HepG2 (cell line): ENCODE results near the gene FMC1. TPM values are rescaled to one million over a fixed set of nuclear protein-coding genes. Genes with fewer than 3 reads are reported as not detected.
A peak's percentile ranks its signal among the peaks of the same experiment; 100 is the strongest.

ENCODE experiments used
- ATAC-seq: fragments of 200-7000 bp; cut with Tn5 transposase; 3 replicates; pipeline ENCODE4 v1.9.1; 2020; ENCODE audit warnings: mild to moderate bottlenecking, moderate library complexity
- BruUV-seq: library from RNA; stranded (reverse); fragments of 400-500 nt; replicated peaks from 2 replicates; lab custom pipeline; 2021; lab: Mats Ljungman, UMichigan
- CTCF ChIA-PET: fragments of 300-600 bp; formaldehyde crosslinking; extraction: SDS; loops from one replicate; lab custom pipeline; 2021; ENCODE audit warnings: low total read pairs, inconsistent platforms, low intra/inter-chr PET ratio; lab: Yijun Ruan, JAX
- POLR2A ChIA-PET: fragments of 350-600 bp; sonication (Branson Sonifier 250); formaldehyde crosslinking; loops from one replicate; lab custom pipeline; 2020; ENCODE audit warnings: antibody characterized with exemption, inconsistent platforms; lab: Yijun Ruan, JAX
- DNase-seq: peaks from one replicate; pipeline ENCODE4 v3.0.0-alpha.2; 2015; ENCODE audit warnings: low spot score
- FAIRE-seq: peaks from 3 replicates; lab custom pipeline; 2011; peaks lifted over from hg19 to GRCh38; lab: Jason Lieb, UNC
- H2AFZ ChIP-seq: one replicate; pipeline ENCODE4 v1.6.1; 2011; ENCODE audit warnings: low read length, inconsistent platforms
- H3K27ac ChIP-seq: fragments of 300-600 bp; 3 replicates; pipeline ENCODE4 v1.8.0; 2011; ENCODE audit warnings: mixed run types, mild to moderate bottlenecking, mixed read lengths, low read length, inconsistent platforms; ENCODE audit not compliant: insufficient read depth; ENCODE audit errors: extremely low read length
- H3K27me3 ChIP-seq, 2 experiments: fragments of 200-600 bp in 1 of 2; 2 replicates in 1 of 2; 3 replicates in 1 of 2; pipeline versions ENCODE4 v1.6.0 to v1.8.0; 2011; ENCODE audit warnings: low read length in 2 of 2, mild to moderate bottlenecking in 2 of 2, moderate library complexity in 2 of 2, inconsistent platforms in 1 of 2; ENCODE audit not compliant: insufficient read depth in 2 of 2, control insufficient read depth in 1 of 2
- H3K36me3 ChIP-seq, 2 experiments: fragments of 200-600 bp in 1 of 2; replicated peaks in 1 of 2; 2 replicates in 1 of 2; 3 replicates in 1 of 2; pipeline versions ENCODE4 v1.5.1 to v1.8.0; 2011; ENCODE audit warnings: low read length in 2 of 2, inconsistent platforms in 1 of 2; ENCODE audit not compliant: insufficient read depth in 2 of 2, control insufficient read depth in 1 of 2
- H3K4me1 ChIP-seq: 2 replicates; pipeline ENCODE4 v1.5.1; 2012; ENCODE audit warnings: low read length, inconsistent platforms; ENCODE audit not compliant: insufficient read depth
- H3K4me2 ChIP-seq: 2 replicates; pipeline ENCODE4 v1.6.0; 2011; ENCODE audit warnings: low read depth, low read length, inconsistent platforms
- H3K4me3 ChIP-seq, 3 experiments: fragments of 200-600 bp in 1 of 3; sonication (generic), shearing (Covaris generic) in 1 of 3; replicated peaks in 1 of 3; 2 replicates each; pipeline ENCODE4 v1.5.1; 2011 to 2016; ENCODE audit warnings: low read length in 3 of 3, inconsistent platforms in 2 of 3, low read depth in 2 of 3, mild to moderate bottlenecking in 2 of 3, control low read depth in 1 of 3, mixed read lengths in 1 of 3; ENCODE audit not compliant: insufficient read depth in 1 of 3
- H3K79me2 ChIP-seq: one replicate; pipeline ENCODE4 v1.6.1; 2011; ENCODE audit warnings: low read length, inconsistent platforms; ENCODE audit not compliant: insufficient read depth
- H3K9ac ChIP-seq: 2 replicates; pipeline ENCODE4 v1.6.0; 2011; ENCODE audit warnings: mild to moderate bottlenecking, low read depth, low read length, inconsistent platforms; ENCODE audit not compliant: insufficient read depth
- H3K9me3 ChIP-seq: 2 replicates; pipeline ENCODE4 v1.5.1; 2012; ENCODE audit warnings: mild to moderate bottlenecking, low read length
- H4K20me1 ChIP-seq: 2 replicates; pipeline ENCODE4 v1.6.0; 2011; ENCODE audit warnings: inconsistent platforms, mild to moderate bottlenecking, low read length, moderate library complexity; ENCODE audit not compliant: insufficient read depth
- EP300 ChIP-seq, 3 experiments: sonication (generic) in 1 of 3; formaldehyde crosslinking in 1 of 3; IDR thresholded peaks; 2 replicates each; pipeline versions ENCODE4 v1.5.1 to v1.6.1; 2011 to 2020; ENCODE audit warnings: low read depth in 2 of 3, low read length in 2 of 3, borderline replicate concordance in 1 of 3, improper control_type of control experiment in 1 of 3, mild to moderate bottlenecking in 1 of 3, missing genetic modification reagents in 1 of 3, moderate library complexity in 1 of 3
- ETV5 ChIP-seq: IDR thresholded peaks from 2 replicates; pipeline ENCODE4 v1.6.1; 2018; ENCODE audit warnings: missing biosample characterization, missing genetic modification reagents, inconsistent platforms, borderline replicate concordance
- HNF1A ChIP-seq, 2 experiments: sonication (generic) in 1 of 2; formaldehyde crosslinking in 1 of 2; IDR thresholded peaks; 2 replicates each; pipeline versions ENCODE4 v1.4.0 to v1.6.1; 2016 to 2020; ENCODE audit warnings: borderline replicate concordance in 1 of 2, low read depth in 1 of 2, mild to moderate bottlenecking in 1 of 2, missing genetic modification reagents in 1 of 2
- RAD51 ChIP-seq: fragments of 450-650 bp; IDR thresholded peaks from 2 replicates; pipeline ENCODE4 v1.6.1; 2016; ENCODE audit warnings: borderline replicate concordance
- ZFY ChIP-seq: sonication (generic); formaldehyde crosslinking; IDR thresholded peaks from 2 replicates; pipeline ENCODE4 v1.4.0; 2020; ENCODE audit warnings: missing genetic modification reagents
- ZNF207 ChIP-seq: fragments of 450-650 bp; IDR thresholded peaks from 2 replicates; pipeline ENCODE4 v1.6.1; 2016; ENCODE audit warnings: antibody characterized with exemption, borderline replicate concordance
- ZNF282 ChIP-seq: fragments of 450-650 bp; IDR thresholded peaks from 2 replicates; pipeline ENCODE4 v1.6.1; 2018; ENCODE audit not compliant: partially characterized antibody
- ZNF614 ChIP-seq: IDR thresholded peaks from 2 replicates; pipeline ENCODE4 v1.6.1; 2018; ENCODE audit warnings: missing biosample characterization, missing genetic modification reagents, inconsistent platforms, borderline replicate concordance
- ZNF747 ChIP-seq: sonication (generic); formaldehyde crosslinking; IDR thresholded peaks from 2 replicates; pipeline ENCODE4 v1.8.1; 2023; ENCODE audit warnings: missing genetic modification reagents, mild to moderate bottlenecking, borderline replicate concordance
- ZNF775 ChIP-seq: sonication (generic); formaldehyde crosslinking; IDR thresholded peaks from 2 replicates; pipeline ENCODE4 v1.4.0; 2020; ENCODE audit warnings: missing genetic modification reagents, mild to moderate bottlenecking, moderate library complexity, borderline replicate concordance
- WGBS: methylation state at CpG from one replicate; pipeline ENCODE4 v1.1.6; 2017; ENCODE audit warnings: low lambda C conversion rate; 5-methylcytosine and 5-hydroxymethylcytosine counted together
- in situ Hi-C: cut with HindIII; loops from 2 replicates; pipeline ENCODE4 v1.10.0; 2017; ENCODE audit warnings: low pct_unique_long_range_greater_than_20kb; ENCODE audit not compliant: extremely low pct_ligation_motif_present
- intact Hi-C: fragments of 100-400 bp; cut with micrococcal nuclease; formaldehyde crosslinking; loops from one replicate; pipeline ENCODE4 v1.10.0; 2022; ENCODE audit not compliant: unreplicated experiment
- polyA plus RNA-seq, 8 experiments: library from polyadenylated mRNA; depleted of rRNA in 3 of 8; stranded (reverse) in 7 of 8; unstranded in 1 of 8; fragments of >200 nt; fragmentation: Illumina TruSeq in 4 of 8; extraction: Trizol in 4 of 8; gene quantifications; 2 replicates each; pipeline versions ENCODE4 v1.2.1 to v1.2.3, GENCODE V29; 2011 to 2016; ENCODE audit warnings: low read depth in 4 of 8, missing spikeins in 1 of 8, mixed read lengths in 1 of 8; ENCODE audit not compliant: insufficient read depth in 1 of 8
- total RNA-seq, 5 experiments: library from RNA; depleted of rRNA; stranded (reverse); fragments of >200 nt; fragmentation: Illumina TruSeq; extraction: Trizol; gene quantifications; 2 replicates each; pipeline ENCODE4 v1.2.3, GENCODE V29; 2016; ENCODE audit warnings: low read depth in 1 of 5

The FMC1 gene
- total and polyA plus RNA-seq, 2 of the 13 experiments (the other 11 are each of a cell fraction or from before 2014, with no cell fraction given), result 39.2 to 50.7 TPM

DNA sequence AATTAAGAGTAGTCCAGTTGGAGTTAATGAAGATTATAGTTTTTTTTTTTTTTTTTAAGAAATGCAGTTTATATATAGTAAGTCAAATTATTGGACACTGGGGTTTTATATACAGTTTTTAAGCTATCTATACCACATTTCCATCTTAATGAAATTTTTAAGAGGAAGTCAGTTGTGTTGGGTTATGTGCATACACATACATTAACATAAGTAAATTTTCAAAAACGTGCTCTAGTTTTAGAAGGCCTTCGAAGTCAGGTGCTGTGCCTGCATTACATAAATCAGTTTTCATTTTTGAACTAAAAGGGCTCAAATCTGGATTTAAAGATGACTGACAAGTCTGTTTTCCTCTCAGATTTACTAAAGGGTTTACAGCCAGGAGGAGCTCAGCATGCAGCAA is 47.6 kb upstream of the FMC1 start (continued):
- TF ChIP-seq ETV5 (CRISPR knock-in tag) (no peak), ZNF282 (no peak)

- Histone ChIP-seq H3K4me2 (no peak overlapping the region), H3K27me3 (no peaks in the 10 kb centered on the region), H3K36me3 (peaks cover 0 to 5% of the 10 kb centered on the region in 2 experiments; a peak in 1 of 5 replicates), H3K9me3 (no peaks in the 10 kb centered on the region), H2AFZ (no peak overlapping the region), H3K9ac (no peak overlapping the region), H4K20me1 (no peaks in the 10 kb centered on the region), H3K4me1 (peaks cover 57% of the 10 kb centered on the region), H3K4me3 (no peak overlapping the region), H3K27ac (no peak overlapping the region), H3K79me2 (no peaks in the 10 kb centered on the region)
- no TSS peak for BruUV-seq
- POLR2A ChIA-PET, result interaction anchor here (0.9 to 1.1 kb wide), 2 partner anchors 45 to 46 kb away, joined by 3 read pairs; no protein-coding TSS in a partner anchor
- CTCF ChIA-PET, result no interaction called here
- ATAC-seq, result no peak
- TF ChIP-seq ZNF775 (CRISPR knock-in tag), result no peak
- TF ChIP-seq ZNF747 (CRISPR knock-in tag), result 0 out of 2 replicates have a peak, but pooled peaks have one; percentile 2
- no peak for DNase-seq
- FAIRE-seq, result no peak
- in situ Hi-C loops (no loop called here), intact Hi-C loops (no loop called here)
- WGBS, result 98% methylated on average over 4 of the region's 4 CpGs
Measured at GRCh38 chr7:139294241-139294640, 46.9 kb upstream of the FMC1 start.

- H3K27me3 ChIP-seq, result no peaks in the 10 kb centered on the region
- H3K9me3 ChIP-seq, result no peaks in the 10 kb centered on the region
- ChIA-PET CTCF (no interaction called here), POLR2A (interaction anchor here (1.1 to 1.8 kb wide), 2 partner anchors 44 to 65 kb away, joined by 3 to 6 read pairs; partner anchors contain the start of gene LUC7L2)
- ATAC-seq (peak; percentile 62), DNase-seq (peak; percentile 34), FAIRE-seq (no peak)
- H4K20me1 ChIP-seq, result no peaks in the 10 kb centered on the region
- H3K36me3 ChIP-seq, result peaks cover 0 to 5% of the 10 kb centered on the region in 2 experiments; a peak in 1 of 5 replicates
- peak overlapping the region; percentile 60 for H3K27ac ChIP-seq
- in situ Hi-C loops (no loop called here), intact Hi-C loops (no loop called here)
- no TSS peak for BruUV-seq
- peaks cover 65% of the 10 kb centered on the region for H3K4me1 ChIP-seq
- H3K9ac ChIP-seq, result no peak overlapping the region
- H2AFZ ChIP-seq, result no peak overlapping the region
- H3K79me2 ChIP-seq, result no peaks in the 10 kb centered on the region
- whole genome bisulfite sequencing, result 70% methylated on average over 6 of the region's 6 CpGs
- H3K4me2 ChIP-seq, result peak overlapping the region; percentile 46
- peak overlapping the region in 1 of 3 experiments; percentile 9; a peak in 1 of 6 replicates for H3K4me3 ChIP-seq
- no peak for TF ChIP-seq ZNF207
- peak; percentile 13; the same call in 1 of the 2 replicates for TF ChIP-seq ZNF614 (CRISPR knock-in tag)
- TF ChIP-seq EP300 (IDR thresholded peaks at IDR 0.05; ENCODE audit: low read depth in 2 of 2, low read length in 2 of 2), result peak in 1 of 2 experiments; percentile 41; a peak in 1 of 4 replicates
- no peak for TF ChIP-seq EP300 (CRISPR knock-in tag; IDR thresholded peaks at IDR 0.05; ENCODE audit: borderline replicate concordance)
- 0 out of 2 replicates have a peak, but pooled peaks have one; percentile 23 for TF ChIP-seq HNF1A (IDR thresholded peaks at IDR 0.05; ENCODE audit: low read depth)
- TF ChIP-seq HNF1A (CRISPR knock-in tag; IDR thresholded peaks at IDR 0.05; ENCODE audit: borderline replicate concordance), result no peak; the same call in 1 of the 2 replicates
- TF ChIP-seq RAD51, result no peak
- peak; percentile 60 for TF ChIP-seq ZFY
Measured at GRCh38 chr7:139294951-139295575, 46.1 kb upstream of the FMC1 start.
